Activated naive CD8-positive, alpha-beta T cell treated with anti-CD3 and anti-CD28 coated beads for 36 hours (primary cell): ENCODE results near the gene ZBTB16. TPM values are rescaled to one million over a fixed set of nuclear protein-coding genes. Genes with fewer than 3 reads are reported as not detected.

Source experiments
- DNase-seq: peaks from one replicate; pipeline ENCODE4 v3.0.0; 2021
- H3K27ac Mint-ChIP-seq: one replicate; pipeline ENCODE4 v1.8.0; 2022; ENCODE audit warnings: mild to moderate bottlenecking, moderate library complexity, mixed read lengths
- H3K27me3 Mint-ChIP-seq: one replicate; pipeline ENCODE4 v1.8.0; 2022; ENCODE audit warnings: mild to moderate bottlenecking, mixed read lengths
- H3K36me3 Mint-ChIP-seq: one replicate; pipeline ENCODE4 v1.8.0; 2021; ENCODE audit warnings: mild to moderate bottlenecking, mixed read lengths
- H3K4me1 Mint-ChIP-seq: one replicate; pipeline ENCODE4 v1.8.0; 2021; ENCODE audit warnings: mixed read lengths
- H3K4me3 Mint-ChIP-seq: one replicate; pipeline ENCODE4 v1.8.0; 2022; ENCODE audit warnings: mild to moderate bottlenecking, moderate library complexity, mixed read lengths
- H3K9me3 Mint-ChIP-seq: one replicate; pipeline ENCODE4 v1.8.0; 2022; ENCODE audit warnings: mixed read lengths
- total RNA-seq, 2 experiments: library from RNA; stranded (reverse); gene quantifications; one replicate each; pipeline ENCODE4 v1.2.3, GENCODE V29; 2021

ZBTB16 gene
- total RNA-seq, 2 experiments from 2014 or later = 1.7 to 2.1 TPM

GRCh38 chr11:114110952-114111947 lies 51.7 kb downstream of the ZBTB16 start:
- H3K36me3 Mint-ChIP-seq = no peaks in the 10 kb centered on the region

DNA sequence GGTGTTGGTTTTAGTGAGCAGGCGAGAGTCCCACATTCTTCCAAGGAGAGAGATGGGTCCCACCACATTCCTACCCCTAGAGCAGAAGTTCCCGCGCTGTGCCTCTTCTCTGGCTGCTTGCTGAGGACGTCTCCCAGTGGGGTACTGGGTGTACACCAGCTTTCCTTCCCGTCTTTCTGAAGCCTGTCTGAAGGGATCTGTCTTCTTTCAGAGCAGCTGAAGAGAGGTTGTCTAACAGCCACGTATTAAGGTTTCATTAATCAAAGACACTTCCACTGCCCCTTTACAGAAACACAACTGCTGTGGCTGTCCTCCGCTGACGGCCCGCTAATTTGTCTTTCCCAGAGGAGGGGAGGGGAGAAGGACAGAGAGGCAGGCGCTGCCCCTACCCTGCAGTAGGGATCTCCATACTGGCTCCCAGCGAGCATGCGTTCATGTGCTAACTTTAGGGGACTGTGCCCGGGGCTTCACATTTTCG lies 56.0 kb downstream of the ZBTB16 start:
- no peak overlapping the region for H3K4me3 Mint-ChIP-seq
- H3K27me3 Mint-ChIP-seq = no peaks in the 10 kb centered on the region
- H3K36me3 Mint-ChIP-seq = no peaks in the 10 kb centered on the region
- no peaks in the 10 kb centered on the region for H3K9me3 Mint-ChIP-seq
- DNase-seq = no peak
- H3K4me1 Mint-ChIP-seq = peaks cover 8% of the 10 kb centered on the region
- H3K27ac Mint-ChIP-seq = no peak overlapping the region

More at GRCh38 chr11:114110952-114111947, 51.7 kb downstream of the ZBTB16 start:
- Mint-ChIP-seq H3K9me3 (no peaks in the 10 kb centered on the region), H3K27me3 (no peaks in the 10 kb centered on the region), H3K27ac (no peak overlapping the region), H3K4me3 (peak overlapping the region; percentile 30), H3K4me1 (peaks cover 8% of the 10 kb centered on the region)
- DNase-seq = no peak

GRCh38 chr11:114116357-114116756 lies 56.8 kb downstream of the ZBTB16 start:
- Mint-ChIP-seq H3K27me3 (no peaks in the 10 kb centered on the region), H3K36me3 (no peaks in the 10 kb centered on the region), H3K27ac (no peak overlapping the region), H3K9me3 (no peaks in the 10 kb centered on the region), H3K4me1 (peaks cover 4% of the 10 kb centered on the region), H3K4me3 (no peak overlapping the region)
- no peak for DNase-seq

DNA sequence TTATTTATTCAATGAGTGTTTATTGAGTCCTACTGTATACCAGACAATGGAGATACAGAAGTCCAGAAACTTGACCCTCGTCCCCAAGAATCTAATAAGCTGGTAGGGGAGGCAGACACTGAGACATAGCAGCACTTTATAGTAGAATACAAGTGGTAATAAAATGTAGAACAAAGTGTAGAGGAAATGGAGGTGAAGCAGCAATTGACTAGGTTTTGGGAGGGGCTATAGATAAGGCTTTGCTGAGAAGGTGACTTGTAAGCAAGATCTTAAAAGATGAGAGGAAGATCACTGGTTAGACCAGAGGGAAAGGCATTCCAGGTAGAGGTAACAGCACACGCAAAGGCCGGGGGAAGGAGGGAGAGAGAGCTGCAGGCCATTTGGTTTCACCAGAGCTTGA lies 57.3 kb downstream of the ZBTB16 start:
- no peaks in the 10 kb centered on the region for H3K36me3 Mint-ChIP-seq
- H3K27me3 Mint-ChIP-seq = no peaks in the 10 kb centered on the region
- no peak for DNase-seq
- no peak overlapping the region for H3K27ac Mint-ChIP-seq
- H3K4me1 Mint-ChIP-seq = no peaks in the 10 kb centered on the region
- H3K4me3 Mint-ChIP-seq = no peak overlapping the region
- no peaks in the 10 kb centered on the region for H3K9me3 Mint-ChIP-seq

DNA sequence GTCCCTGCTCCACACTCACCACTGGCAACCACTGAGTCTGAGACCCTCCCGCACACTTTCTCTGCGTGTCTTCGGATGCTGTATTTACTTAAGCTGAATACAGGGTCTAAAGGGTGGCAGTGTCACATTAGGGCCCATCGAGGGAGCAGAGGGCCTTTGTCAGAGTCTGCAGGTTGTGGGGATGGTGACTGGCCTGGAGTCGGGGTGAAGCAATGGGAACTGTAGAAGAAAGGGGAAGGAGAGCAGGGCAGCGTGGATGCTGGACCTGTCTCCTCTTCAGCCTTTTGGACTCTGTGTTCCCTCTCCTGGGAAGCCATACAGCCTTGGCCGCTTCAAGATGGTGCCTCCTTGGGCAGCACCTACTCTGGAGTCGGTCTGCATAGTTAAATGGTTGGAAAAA lies 61.1 kb downstream of the ZBTB16 start:
- H3K27me3 Mint-ChIP-seq = no peaks in the 10 kb centered on the region
- H3K4me1 Mint-ChIP-seq = peaks cover 2% of the 10 kb centered on the region
- H3K36me3 Mint-ChIP-seq = no peaks in the 10 kb centered on the region
- no peaks in the 10 kb centered on the region for H3K9me3 Mint-ChIP-seq
- no peak for DNase-seq
- H3K27ac Mint-ChIP-seq = no peak overlapping the region
- no peak overlapping the region for H3K4me3 Mint-ChIP-seq

- peaks cover 2% of the 10 kb centered on the region for H3K4me1 Mint-ChIP-seq
- no peak overlapping the region for H3K4me3 Mint-ChIP-seq
- no peak overlapping the region for H3K27ac Mint-ChIP-seq
- no peak for DNase-seq
- no peaks in the 10 kb centered on the region for H3K27me3 Mint-ChIP-seq
- H3K9me3 Mint-ChIP-seq = no peaks in the 10 kb centered on the region
- H3K36me3 Mint-ChIP-seq = no peaks in the 10 kb centered on the region
Observed at GRCh38 chr11:114121138-114121537, 61.6 kb downstream of the ZBTB16 start.

- DNase-seq = no peak
- Mint-ChIP-seq H3K27me3 (no peaks in the 10 kb centered on the region), H3K4me1 (peaks cover 2% of the 10 kb centered on the region), H3K36me3 (no peaks in the 10 kb centered on the region), H3K4me3 (no peak overlapping the region), H3K27ac (no peak overlapping the region), H3K9me3 (no peaks in the 10 kb centered on the region)
Observed at GRCh38 chr11:114121804-114122504, 62.4 kb downstream of the ZBTB16 start.

- no peak overlapping the region for H3K27ac Mint-ChIP-seq
- H3K9me3 Mint-ChIP-seq = no peaks in the 10 kb centered on the region
- DNase-seq = no peak
- H3K27me3 Mint-ChIP-seq = no peaks in the 10 kb centered on the region
- H3K4me3 Mint-ChIP-seq = no peak overlapping the region
- peaks cover 2% of the 10 kb centered on the region for H3K4me1 Mint-ChIP-seq
- no peaks in the 10 kb centered on the region for H3K36me3 Mint-ChIP-seq
Observed at GRCh38 chr11:114122686-114123085, 63.2 kb downstream of the ZBTB16 start.

GRCh38 chr11:114123692-114124330 lies 64.3 kb downstream of the ZBTB16 start:
- DNase-seq = no peak
- H3K27ac Mint-ChIP-seq = no peak overlapping the region
- peaks cover 2% of the 10 kb centered on the region for H3K4me1 Mint-ChIP-seq
- H3K27me3 Mint-ChIP-seq = no peaks in the 10 kb centered on the region
- no peaks in the 10 kb centered on the region for H3K36me3 Mint-ChIP-seq
- H3K4me3 Mint-ChIP-seq = no peak overlapping the region
- H3K9me3 Mint-ChIP-seq = no peaks in the 10 kb centered on the region

GRCh38 chr11:114124601-114125144 lies 65.2 kb downstream of the ZBTB16 start:
- Mint-ChIP-seq H3K27ac (no peak overlapping the region), H3K9me3 (no peaks in the 10 kb centered on the region)

DNA sequence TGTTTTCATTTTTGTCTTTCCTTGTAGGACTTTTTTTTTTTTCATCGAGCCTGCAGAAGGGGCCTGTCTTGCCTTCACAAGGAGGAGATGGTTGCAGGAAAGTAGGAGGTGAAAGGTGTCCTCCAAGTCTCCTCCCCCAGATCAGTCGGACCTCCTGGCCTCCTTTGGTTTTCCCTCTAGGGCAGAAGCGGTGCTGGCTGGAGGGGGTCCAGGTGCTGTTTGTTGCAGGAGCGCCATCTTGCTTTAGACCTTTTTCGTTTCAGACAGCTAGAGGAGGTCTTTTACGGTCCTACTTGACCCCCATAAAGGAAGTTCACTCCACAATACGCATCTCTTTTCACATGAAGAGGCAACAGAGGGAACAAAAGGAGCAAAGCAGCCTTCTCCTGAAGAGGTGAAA lies 66.0 kb downstream of the ZBTB16 start:
- Mint-ChIP-seq H3K9me3 (no peaks in the 10 kb centered on the region), H3K4me3 (no peak overlapping the region), H3K36me3 (no peaks in the 10 kb centered on the region), H3K27ac (no peak overlapping the region), H3K4me1 (peaks cover 8% of the 10 kb centered on the region), H3K27me3 (no peaks in the 10 kb centered on the region)
- no peak for DNase-seq

More at GRCh38 chr11:114124601-114125144, 65.2 kb downstream of the ZBTB16 start:
- Mint-ChIP-seq H3K4me1 (peaks cover 6% of the 10 kb centered on the region), H3K27me3 (no peaks in the 10 kb centered on the region), H3K36me3 (no peaks in the 10 kb centered on the region), H3K4me3 (no peak overlapping the region)
- DNase-seq = no peak

- no peak for DNase-seq
- no peaks in the 10 kb centered on the region for H3K27me3 Mint-ChIP-seq
- no peak overlapping the region for H3K27ac Mint-ChIP-seq
- H3K4me3 Mint-ChIP-seq = no peak overlapping the region
- H3K4me1 Mint-ChIP-seq = peaks cover 13% of the 10 kb centered on the region
- no peaks in the 10 kb centered on the region for H3K9me3 Mint-ChIP-seq
- H3K36me3 Mint-ChIP-seq = no peaks in the 10 kb centered on the region
Observed at GRCh38 chr11:114125959-114126358, 66.4 kb downstream of the ZBTB16 start.

- H3K4me3 Mint-ChIP-seq = no peak overlapping the region
- no peak for DNase-seq
- no peak overlapping the region for H3K27ac Mint-ChIP-seq
- no peaks in the 10 kb centered on the region for H3K36me3 Mint-ChIP-seq
- H3K27me3 Mint-ChIP-seq = no peaks in the 10 kb centered on the region
- H3K9me3 Mint-ChIP-seq = no peaks in the 10 kb centered on the region
- H3K4me1 Mint-ChIP-seq = peaks cover 13% of the 10 kb centered on the region
Observed at GRCh38 chr11:114128399-114128798, 68.9 kb downstream of the ZBTB16 start.

DNA sequence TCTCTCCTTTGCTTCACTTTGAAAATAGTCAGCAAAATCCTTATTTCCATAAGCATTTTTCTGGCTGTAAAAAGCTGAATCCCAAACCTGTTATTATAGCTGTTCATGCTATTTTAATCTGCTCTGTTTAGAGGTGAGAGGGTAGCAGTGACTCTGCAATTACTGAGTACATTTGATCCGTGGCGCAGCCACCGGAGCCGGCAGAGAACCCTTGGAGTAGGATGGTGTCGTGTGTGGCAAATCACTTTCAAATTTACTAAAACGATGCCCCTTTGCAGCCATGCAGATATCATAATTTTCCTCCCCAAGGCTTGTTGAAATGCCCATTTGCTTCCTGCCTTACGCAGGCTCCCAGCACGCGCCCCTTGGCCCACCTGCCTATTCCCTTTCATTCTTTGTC lies 69.6 kb downstream of the ZBTB16 start:
- Mint-ChIP-seq H3K27ac (no peak overlapping the region), H3K4me1 (peaks cover 13% of the 10 kb centered on the region), H3K9me3 (no peaks in the 10 kb centered on the region), H3K4me3 (no peak overlapping the region), H3K36me3 (no peaks in the 10 kb centered on the region), H3K27me3 (no peaks in the 10 kb centered on the region)
- DNase-seq = no peak

DNA sequence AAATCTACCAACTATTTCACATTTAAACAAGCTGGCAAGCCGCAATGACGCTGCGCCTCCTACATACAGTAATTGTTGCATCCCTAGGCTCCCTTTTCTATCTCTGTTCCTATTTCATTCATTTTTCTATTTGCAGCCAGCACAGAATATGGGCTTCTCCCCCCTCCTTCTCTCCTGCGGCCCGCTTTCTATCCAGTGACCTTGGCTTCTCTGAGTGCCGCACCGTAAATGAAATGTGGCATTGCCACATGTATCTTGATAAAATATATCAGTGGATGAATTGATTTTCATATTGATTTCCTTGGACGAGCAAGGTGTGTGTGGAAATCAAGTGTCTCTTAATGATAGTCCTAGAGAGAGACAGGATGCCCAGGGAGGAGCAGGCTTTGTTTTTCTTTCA lies 70.2 kb downstream of the ZBTB16 start:
- Mint-ChIP-seq H3K36me3 (no peaks in the 10 kb centered on the region), H3K27ac (no peak overlapping the region), H3K9me3 (no peaks in the 10 kb centered on the region), H3K4me1 (peaks cover 13% of the 10 kb centered on the region), H3K4me3 (no peak overlapping the region), H3K27me3 (no peaks in the 10 kb centered on the region)
- DNase-seq = no peak
